HCT116 (cell line): ENCODE results near the gene COL20A1.

Experiments
- CTCF ChIP-seq, 3 experiments: fragments of 200-600 bp in 1 of 3; sonication (generic) in 1 of 3; IDR thresholded peaks in 2 of 3; conservative IDR thresholded peaks in 1 of 3; 2 replicates each; pipeline ENCODE4 v1.5.1; 2012 to 2017; ENCODE audit warnings: low read depth in 2 of 3, low read length in 2 of 3, antibody characterized with exemption in 1 of 3, borderline replicate concordance in 1 of 3, control low read depth in 1 of 3, mild to moderate bottlenecking in 1 of 3, mixed read lengths in 1 of 3, mixed run types in 1 of 3, moderate library complexity in 1 of 3; ENCODE audit not compliant: insufficient read depth in 1 of 3
- JUND ChIP-seq: IDR thresholded peaks from 2 replicates; pipeline ENCODE4 v1.6.1; 2012
- POLR2AphosphoS5 ChIP-seq: IDR thresholded peaks from 2 replicates; pipeline ENCODE4 v1.6.1; 2011; ENCODE audit warnings: mild to moderate bottlenecking, low read depth, low read length, moderate library complexity
- REST ChIP-seq: IDR thresholded peaks from 2 replicates; pipeline ENCODE4 v1.6.1; 2012; ENCODE audit warnings: low read depth
- SIN3A ChIP-seq: IDR thresholded peaks from 2 replicates; pipeline ENCODE4 v1.6.1; 2012; ENCODE audit warnings: low read depth

- TF ChIP-seq JUND (no peak), POLR2AphosphoS5 (no peak), CTCF (IDR thresholded peaks at IDR 0.05 in 2 of 3, conservative IDR thresholded peaks at IDR 0.05 in 1 of 3; ENCODE audit: borderline replicate concordance in 1 of 3, insufficient read depth in 1 of 3, low read depth in 2 of 3, low read length in 2 of 3) (no peak), SIN3A (no peak), REST (no peak)
Observed at GRCh38 chr20:63383556-63383955, 90.6 kb downstream of the COL20A1 start.
